Fibroblast of the aortic adventitia (primary cell): ENCODE measurements around the gene PRDM1. TPM values are rescaled to one million over a fixed set of nuclear protein-coding genes. Genes with fewer than 3 reads are reported as not detected.

Experiments
- DNase-seq: peaks from one replicate; pipeline ENCODE4 v3.0.0-alpha.2; 2010; ENCODE audit warnings: low read depth
- H3K4me3 ChIP-seq: 2 replicates; pipeline ENCODE4 v1.5.1; 2011; ENCODE audit warnings: low read depth, mild to moderate bottlenecking, control low read depth, low read length, moderate library complexity
- total RNA-seq: library from RNA; depleted of rRNA; stranded (reverse); fragments of >200 nt; gene quantifications from 2 replicates; pipeline ENCODE4 v1.2.3, GENCODE V29; 2012; ENCODE audit warnings: low replicate concordance
- TF ChIP-seq, protein P1 (sequence below): IDR thresholded peaks from 2 replicates; pipeline ENCODE4 v1.5.1; 2011; ENCODE audit warnings: mild to moderate bottlenecking, low read length, control low read depth, inconsistent platforms; ENCODE audit not compliant: insufficient read depth

PRDM1 gene
- total RNA-seq, 1 donor: 2.8 TPM

DNA sequence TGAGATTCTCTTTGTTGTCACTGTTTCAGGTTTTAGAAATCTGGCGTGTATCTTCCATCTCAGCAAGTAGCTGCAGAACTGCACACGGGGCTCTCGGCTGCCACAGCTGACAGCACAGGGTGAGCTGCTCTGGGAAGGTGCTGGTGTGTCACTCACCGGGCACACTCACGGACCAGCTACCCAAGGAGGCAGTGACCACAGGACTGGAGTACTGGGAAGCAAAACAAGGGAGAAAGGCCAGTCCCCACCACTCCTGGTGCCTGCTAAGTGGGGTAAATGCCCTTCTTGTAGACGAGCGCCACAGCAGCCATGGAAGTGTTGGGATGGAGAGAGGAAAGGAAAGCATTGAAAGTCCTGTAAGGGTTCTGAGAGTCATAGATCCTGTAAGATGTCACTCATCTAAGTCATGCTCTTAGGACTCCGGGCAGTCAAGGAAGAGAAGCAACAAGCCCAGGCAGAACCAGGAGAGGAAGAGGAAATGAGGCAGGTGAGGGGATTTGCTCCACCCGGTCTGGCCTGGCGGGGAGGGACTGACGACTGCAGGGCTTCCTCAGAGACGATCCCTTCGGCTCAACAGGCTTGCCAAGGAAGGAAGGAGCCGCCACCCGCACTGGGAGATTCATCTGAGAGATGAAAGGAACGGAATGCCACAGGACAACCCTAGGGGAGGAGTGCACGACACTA is 48.1 kb downstream of the PRDM1 start:
- DNase-seq: no peak
- no peak overlapping the region for H3K4me3 ChIP-seq
- TF ChIP-seq, protein P1, sequence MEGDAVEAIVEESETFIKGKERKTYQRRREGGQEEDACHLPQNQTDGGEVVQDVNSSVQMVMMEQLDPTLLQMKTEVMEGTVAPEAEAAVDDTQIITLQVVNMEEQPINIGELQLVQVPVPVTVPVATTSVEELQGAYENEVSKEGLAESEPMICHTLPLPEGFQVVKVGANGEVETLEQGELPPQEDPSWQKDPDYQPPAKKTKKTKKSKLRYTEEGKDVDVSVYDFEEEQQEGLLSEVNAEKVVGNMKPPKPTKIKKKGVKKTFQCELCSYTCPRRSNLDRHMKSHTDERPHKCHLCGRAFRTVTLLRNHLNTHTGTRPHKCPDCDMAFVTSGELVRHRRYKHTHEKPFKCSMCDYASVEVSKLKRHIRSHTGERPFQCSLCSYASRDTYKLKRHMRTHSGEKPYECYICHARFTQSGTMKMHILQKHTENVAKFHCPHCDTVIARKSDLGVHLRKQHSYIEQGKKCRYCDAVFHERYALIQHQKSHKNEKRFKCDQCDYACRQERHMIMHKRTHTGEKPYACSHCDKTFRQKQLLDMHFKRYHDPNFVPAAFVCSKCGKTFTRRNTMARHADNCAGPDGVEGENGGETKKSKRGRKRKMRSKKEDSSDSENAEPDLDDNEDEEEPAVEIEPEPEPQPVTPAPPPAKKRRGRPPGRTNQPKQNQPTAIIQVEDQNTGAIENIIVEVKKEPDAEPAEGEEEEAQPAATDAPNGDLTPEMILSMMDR: no peak

DNA sequence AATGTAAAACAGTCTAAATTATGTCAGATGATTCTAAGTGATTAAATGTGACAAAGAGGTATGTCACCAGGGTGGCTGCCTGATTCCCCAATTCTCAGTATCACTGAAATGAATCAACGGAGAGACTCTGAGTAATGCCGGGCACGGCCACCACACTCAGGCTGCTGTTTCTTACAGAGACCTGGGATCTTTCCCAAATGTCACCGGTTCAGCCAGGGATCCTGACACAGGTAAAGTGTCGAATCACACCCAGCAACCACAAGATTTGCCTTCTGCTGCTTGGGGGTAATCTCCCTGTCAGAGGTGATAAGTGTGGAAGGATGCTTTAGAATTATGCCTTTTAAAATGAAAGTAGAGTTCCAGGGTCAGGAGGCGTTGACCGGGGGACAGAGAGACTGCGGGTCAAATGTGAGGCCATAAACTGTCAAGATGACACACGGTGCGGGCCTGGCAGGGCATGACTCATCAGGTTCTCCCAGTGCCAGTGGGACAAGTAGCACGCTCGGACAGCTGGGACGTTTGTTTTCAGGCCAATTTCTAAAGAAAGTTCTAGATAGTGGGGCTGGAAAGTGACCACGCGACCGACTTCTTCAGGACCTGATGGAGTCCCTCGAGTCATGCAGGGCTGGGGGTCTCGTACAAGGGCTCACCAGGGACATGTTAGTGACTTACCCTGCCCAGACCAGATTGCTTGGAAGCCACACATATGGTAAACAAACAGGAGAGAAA is 48.9 kb downstream of the PRDM1 start:
- TF ChIP-seq, protein P1: no peak
- H3K4me3 ChIP-seq: no peak overlapping the region
- DNase-seq: no peak

DNA sequence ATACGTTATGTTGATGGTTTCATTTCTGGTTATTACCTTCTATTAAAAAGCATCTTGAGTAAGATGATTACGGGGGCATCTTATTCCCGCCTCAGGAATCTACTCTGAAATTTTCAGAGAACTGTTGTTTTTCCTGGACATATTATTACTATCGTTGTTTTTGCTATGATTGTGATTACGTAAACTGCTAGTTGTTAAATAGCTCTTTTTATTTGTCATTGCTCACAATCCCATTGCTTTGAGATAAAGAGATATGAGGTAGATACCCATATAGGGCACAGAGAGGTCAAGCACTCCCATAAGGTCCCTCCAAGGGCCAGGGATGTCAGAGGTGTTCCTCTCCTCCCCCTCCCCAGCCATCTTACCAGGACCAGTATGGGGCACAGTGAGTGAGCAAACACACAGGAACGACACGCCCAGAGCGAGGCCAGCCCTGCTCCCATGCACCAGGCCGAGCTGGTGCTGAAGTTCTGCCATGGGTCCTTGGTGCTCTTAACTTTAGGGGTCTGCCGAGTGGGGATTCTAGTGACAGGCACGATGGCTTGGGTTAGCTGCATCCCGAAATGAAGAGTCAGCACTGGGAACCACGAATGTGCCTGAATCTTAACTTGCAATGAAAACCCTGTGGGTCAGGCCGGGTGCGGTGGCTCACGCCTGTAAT is 49.9 kb downstream of the PRDM1 start:
- H3K4me3 ChIP-seq: no peak overlapping the region
- DNase-seq: no peak
- TF ChIP-seq, protein P1: no peak

DNA sequence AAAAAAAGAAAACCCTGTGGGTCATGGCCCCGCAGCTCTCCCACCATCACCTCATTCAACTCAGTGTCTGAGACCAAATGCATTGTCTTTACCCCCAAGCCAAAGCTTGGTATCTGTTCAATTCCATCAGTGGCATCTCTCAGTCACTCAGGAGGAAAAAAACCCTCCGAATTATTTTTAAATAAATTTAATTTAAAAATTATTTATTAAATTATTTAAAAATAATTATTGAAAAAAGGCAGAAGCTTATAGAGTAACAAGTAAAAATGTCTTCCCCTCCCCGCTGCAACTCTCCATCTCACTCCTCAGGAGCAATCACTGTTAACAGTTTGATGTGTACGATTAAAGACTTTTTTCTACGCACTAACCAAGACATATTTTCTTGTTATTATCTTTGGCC is 50.7 kb downstream of the PRDM1 start:
- DNase-seq: no peak
- TF ChIP-seq, protein P1: no peak
- no peak overlapping the region for H3K4me3 ChIP-seq

DNA sequence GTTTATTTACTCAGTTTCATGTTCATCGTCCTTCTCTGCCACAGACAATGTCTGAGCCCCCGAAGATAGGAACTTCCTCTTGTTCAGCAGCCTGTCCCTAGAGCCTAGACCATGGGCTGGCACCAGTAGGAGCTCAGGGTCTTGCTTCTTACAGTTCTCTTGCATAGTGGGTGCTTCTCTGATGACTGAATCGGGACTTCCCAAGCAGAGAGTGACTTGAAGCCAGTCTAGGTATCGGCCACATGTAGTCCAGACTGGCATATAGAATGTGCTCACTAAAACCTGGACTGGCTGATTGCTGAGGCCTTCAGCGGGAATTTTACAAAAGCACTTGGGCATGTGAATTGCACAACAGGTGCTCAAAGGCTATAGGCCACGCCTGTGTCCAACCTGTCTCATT is 52.0 kb downstream of the PRDM1 start:
- DNase-seq: no peak
- TF ChIP-seq, protein P1: no peak
- H3K4me3 ChIP-seq: no peak overlapping the region

DNA sequence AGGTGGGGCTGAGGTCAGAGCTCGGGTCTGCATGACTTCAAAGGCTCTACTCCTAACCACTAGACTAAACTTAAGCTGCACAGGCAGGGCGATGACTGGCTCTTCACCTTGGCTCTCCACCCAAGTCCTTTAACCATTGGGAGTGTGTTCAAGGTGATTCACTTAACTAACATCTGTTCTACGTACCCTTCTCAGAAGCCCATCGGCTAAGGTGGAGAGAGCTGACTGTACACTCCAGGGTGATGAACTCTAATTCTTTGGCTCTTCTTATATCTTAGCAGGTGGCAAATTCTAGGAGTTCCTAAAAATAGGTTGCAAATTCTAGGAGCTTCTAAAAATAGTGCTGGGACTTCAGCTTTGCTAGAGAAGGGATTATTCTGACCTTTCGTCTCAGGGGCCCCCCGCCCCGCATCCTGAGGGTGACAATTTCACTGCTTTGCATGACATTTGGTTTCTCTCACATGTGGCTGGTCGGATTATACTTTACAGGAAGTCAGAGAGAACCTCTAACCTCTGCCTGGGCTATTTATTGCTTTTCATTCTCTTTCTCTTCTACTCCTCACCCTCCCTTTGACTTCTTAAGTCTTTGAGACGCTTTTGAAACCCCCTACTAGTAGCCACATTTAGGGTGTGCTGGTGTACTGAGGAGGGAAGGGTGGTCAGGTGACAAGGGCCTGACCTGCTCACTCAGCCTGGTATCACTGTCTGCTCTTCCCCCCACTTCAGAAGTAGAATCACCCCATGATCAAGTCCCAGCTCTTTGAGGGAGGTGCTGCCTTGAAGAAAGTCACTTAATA is 55.5 kb downstream of the PRDM1 start:
- DNase-seq: no peak

More for the DNA sequence above, 55.5 kb downstream of the PRDM1 start:
- TF ChIP-seq, protein P1: no peak
- no peak overlapping the region for H3K4me3 ChIP-seq
